LNCaP clone FGC (cell line): ENCODE results near the gene CDK8.

Experiments
- DNase-seq: peaks from one replicate; pipeline ENCODE4 v3.0.0-alpha.2; 2011; ENCODE audit warnings: low read depth
- H3K4me3 ChIP-seq: 2 replicates; pipeline ENCODE4 v1.5.1; 2011; ENCODE audit warnings: mild to moderate bottlenecking, low read depth, low read length, control low read depth
- TF ChIP-seq, protein P1 (sequence below): IDR thresholded peaks from 2 replicates; pipeline ENCODE4 v1.5.1; 2012; ENCODE audit warnings: mild to moderate bottlenecking; ENCODE audit not compliant: control insufficient read depth, insufficient read depth; ENCODE audit errors: extremely low read depth

The CDK8 gene

GRCh38 chr13:26221399-26221720 is 32.6 kb upstream of the CDK8 start:
- H3K4me3 ChIP-seq = peak overlapping the region; percentile 93
- TF ChIP-seq, protein P1, sequence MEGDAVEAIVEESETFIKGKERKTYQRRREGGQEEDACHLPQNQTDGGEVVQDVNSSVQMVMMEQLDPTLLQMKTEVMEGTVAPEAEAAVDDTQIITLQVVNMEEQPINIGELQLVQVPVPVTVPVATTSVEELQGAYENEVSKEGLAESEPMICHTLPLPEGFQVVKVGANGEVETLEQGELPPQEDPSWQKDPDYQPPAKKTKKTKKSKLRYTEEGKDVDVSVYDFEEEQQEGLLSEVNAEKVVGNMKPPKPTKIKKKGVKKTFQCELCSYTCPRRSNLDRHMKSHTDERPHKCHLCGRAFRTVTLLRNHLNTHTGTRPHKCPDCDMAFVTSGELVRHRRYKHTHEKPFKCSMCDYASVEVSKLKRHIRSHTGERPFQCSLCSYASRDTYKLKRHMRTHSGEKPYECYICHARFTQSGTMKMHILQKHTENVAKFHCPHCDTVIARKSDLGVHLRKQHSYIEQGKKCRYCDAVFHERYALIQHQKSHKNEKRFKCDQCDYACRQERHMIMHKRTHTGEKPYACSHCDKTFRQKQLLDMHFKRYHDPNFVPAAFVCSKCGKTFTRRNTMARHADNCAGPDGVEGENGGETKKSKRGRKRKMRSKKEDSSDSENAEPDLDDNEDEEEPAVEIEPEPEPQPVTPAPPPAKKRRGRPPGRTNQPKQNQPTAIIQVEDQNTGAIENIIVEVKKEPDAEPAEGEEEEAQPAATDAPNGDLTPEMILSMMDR = no peak
- no peak for DNase-seq

DNA sequence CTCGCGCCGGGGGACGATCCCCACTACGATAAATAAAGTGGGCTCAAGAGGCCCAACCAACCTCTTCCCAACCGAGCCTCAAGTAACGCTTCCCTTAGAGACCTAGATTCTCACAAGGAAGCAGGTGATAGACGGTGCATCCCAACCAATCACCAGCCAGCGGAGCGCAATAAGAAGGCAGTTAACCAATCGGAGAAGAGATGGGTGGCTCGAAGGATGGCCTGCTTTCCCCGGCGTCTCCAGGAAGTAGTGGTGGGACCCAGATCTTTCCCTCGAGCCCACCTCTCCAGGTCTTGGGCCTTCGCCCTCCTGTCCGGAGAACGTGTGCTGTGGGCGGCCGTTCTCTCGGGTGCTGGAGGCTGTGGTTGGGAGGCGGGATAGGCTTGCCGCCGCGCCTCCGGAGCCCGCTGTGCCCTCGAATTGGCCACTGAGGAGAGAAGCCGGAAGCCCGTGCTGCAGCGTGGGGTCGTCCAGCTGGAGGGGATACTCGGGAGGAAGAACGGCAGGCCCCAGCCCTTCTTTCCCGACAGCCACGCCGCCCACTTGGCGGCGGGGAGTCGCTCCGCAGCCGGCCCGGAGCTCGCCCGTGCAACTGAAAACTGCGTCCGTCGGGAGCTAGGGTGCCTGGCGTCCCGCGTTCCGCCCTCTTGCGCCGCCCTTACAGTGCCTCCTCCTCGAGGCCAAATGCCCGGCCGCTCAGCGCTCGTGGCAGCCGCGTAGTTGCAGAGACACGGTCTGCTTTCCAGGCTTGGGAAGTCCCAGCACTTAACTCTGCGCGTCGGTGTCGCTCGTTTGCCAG is 32.0 kb upstream of the CDK8 start, which contains the start of gene RNF6:
TSS of gene RNF6 (minus strand) at position 594 of the 799 bp plus-strand sequence. CDS start 2,665 bp downstream, outside the sequence.
- peak within 1 kb of the TSS; percentile 93 for H3K4me3 ChIP-seq
- TF ChIP-seq, protein P1 = no peak
- DNase-seq = peak; percentile 96

DNA sequence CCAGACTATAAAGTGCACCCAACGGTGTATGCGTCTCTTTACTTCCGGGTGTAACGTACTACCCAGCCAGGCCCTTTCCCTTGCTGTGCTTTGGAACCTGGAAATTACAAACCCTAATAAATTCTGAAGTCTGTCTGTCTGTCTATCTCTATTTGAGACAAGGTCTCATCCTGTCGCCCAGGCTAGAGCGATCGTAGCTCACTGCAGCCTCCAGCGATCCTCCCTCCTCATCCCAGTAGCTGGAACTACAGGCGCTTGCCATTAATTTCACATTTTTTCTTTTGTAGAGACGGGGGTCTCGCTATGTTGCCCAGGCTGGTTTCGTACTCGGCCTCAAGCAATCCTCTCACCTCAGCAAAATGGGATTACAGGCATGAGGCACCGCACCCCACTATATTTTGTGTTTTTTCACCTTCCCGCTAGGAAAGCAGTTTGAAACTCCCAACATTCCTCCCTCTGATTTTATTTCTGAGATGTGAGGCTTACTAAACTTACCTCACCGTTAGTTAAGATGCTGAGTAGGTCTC is 31.3 kb upstream of the CDK8 start:
- no peak for DNase-seq
- TF ChIP-seq, protein P1 = no peak
- peak overlapping the region; percentile 93 for H3K4me3 ChIP-seq

GRCh38 chr13:26225896-26226617 is 27.9 kb upstream of the CDK8 start:
- TF ChIP-seq, protein P1 = no peak
- H3K4me3 ChIP-seq = no peak overlapping the region

GRCh38 chr13:26227166-26227971 is 26.6 kb upstream of the CDK8 start:
- DNase-seq = no peak
- TF ChIP-seq, protein P1 = no peak
- no peak overlapping the region for H3K4me3 ChIP-seq

More at GRCh38 chr13:26225896-26226617, 27.9 kb upstream of the CDK8 start:
- DNase-seq = no peak

DNA sequence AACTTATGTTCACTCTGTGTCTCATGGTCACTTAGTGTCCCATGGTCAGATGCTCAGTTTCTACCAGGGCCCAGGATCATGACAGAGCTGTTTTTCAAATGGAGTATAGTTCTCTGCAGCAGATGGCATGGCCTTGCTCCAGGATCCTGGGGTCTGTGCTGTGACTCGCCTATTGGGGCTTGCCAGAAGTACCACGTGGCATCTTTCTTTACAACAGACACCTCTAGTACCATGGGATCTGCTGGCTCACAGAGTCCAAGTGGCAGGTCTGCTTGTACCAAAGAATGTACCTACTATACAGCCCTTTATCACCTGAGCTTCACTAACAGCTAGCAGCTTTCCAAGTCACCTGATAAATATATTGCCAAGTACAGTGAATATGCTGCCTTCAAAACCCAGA is 25.8 kb upstream of the CDK8 start:
- no peak for DNase-seq
- H3K4me3 ChIP-seq = no peak overlapping the region
- TF ChIP-seq, protein P1 = no peak
